ENCODE data around the gene GPR68. TPM values are rescaled to one million over a fixed set of nuclear protein-coding genes. Genes with fewer than 3 reads are reported as not detected.

The GPR68 gene
- total and polyA plus RNA-seq, 2 experiments from 2014 or later, result 0.20 to 0.42 TPM

DNA sequence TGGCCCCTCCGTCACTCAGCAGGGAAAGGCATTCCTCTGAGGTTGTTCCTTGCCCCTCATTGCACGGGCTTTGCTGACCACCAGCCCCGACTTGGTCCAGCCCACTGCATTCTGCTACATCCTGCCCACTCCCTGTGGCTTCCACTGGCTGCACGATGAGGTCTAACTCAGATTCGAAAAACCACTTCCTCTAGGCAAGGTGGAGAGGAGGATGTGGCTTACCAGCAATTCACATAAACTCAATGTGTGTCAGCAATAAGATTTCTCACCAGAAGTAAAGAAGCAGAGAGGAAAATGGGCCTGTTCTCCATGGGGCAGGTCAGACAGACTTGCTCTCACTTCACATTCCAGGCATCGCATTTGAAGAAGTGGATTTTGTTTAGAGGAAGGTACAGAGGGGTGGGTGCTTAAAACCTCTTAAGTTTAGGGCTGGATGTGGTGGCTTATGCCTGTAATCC lies 14.7 kb downstream of the GPR68 start:
- DNase-seq (ENCODE audit: low spot score), result no peak
- Histone ChIP-seq H3K36me3 (replicated peaks; ENCODE audit: insufficient read depth, low read depth) (no peaks in the 10 kb centered on the region), H3K9me3 (ENCODE audit: low read depth) (no peaks in the 10 kb centered on the region), H3K79me2 (no peaks in the 10 kb centered on the region), H3K4me3 (no peak overlapping the region), H2AFZ (no peak overlapping the region), H3K27ac (no peak overlapping the region), H3K4me2 (no peak overlapping the region), H3K27me3 (no peaks in the 10 kb centered on the region), H3K4me1 (ENCODE audit: insufficient read depth) (no peaks in the 10 kb centered on the region), H4K20me1 (ENCODE audit: insufficient read depth, poor library complexity, severe bottlenecking) (no peaks in the 10 kb centered on the region), H3K9me2 (replicated peaks; ENCODE audit: insufficient read depth) (no peaks in the 10 kb centered on the region)
- TF ChIP-seq EZH2phosphoT487 (IDR thresholded peaks at IDR 0.05; ENCODE audit: low read depth, severe bottlenecking, unreplicated experiment), result no peak
- TF ChIP-seq, protein P1, sequence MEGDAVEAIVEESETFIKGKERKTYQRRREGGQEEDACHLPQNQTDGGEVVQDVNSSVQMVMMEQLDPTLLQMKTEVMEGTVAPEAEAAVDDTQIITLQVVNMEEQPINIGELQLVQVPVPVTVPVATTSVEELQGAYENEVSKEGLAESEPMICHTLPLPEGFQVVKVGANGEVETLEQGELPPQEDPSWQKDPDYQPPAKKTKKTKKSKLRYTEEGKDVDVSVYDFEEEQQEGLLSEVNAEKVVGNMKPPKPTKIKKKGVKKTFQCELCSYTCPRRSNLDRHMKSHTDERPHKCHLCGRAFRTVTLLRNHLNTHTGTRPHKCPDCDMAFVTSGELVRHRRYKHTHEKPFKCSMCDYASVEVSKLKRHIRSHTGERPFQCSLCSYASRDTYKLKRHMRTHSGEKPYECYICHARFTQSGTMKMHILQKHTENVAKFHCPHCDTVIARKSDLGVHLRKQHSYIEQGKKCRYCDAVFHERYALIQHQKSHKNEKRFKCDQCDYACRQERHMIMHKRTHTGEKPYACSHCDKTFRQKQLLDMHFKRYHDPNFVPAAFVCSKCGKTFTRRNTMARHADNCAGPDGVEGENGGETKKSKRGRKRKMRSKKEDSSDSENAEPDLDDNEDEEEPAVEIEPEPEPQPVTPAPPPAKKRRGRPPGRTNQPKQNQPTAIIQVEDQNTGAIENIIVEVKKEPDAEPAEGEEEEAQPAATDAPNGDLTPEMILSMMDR (IDR thresholded peaks at IDR 0.05; ENCODE audit: poor library complexity), result no peak
- TF ChIP-seq EZH2 (IDR thresholded peaks at IDR 0.05; ENCODE audit: borderline replicate concordance), result no peak
- 92% methylated on average over 6 of the region's 6 CpGs for WGBS (ENCODE audit: low lambda C conversion rate, missing lambda C conversion rate)

DNA sequence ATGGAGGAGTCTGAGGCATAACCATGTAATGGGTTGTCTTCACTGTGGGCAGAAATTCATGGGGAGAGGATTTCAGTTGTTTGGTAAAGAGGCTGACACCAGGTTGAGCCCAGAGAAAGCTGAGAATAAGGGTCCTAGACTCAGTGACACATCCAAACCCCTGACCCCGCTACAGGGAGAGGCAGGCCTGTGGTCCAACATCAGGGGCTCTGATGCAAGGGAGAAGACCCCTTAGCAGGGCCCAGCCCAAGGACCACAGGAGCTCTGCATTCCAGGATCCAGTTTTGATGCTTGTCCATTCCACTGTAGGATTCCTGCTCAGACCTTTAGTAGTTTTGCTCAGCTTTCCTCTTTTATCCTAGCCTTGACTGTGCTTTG lies 15.5 kb downstream of the GPR68 start:
- WGBS (ENCODE audit: low lambda C conversion rate, missing lambda C conversion rate), result 91% methylated on average over 1 of the region's 1 CpG
- Histone ChIP-seq H3K9me2 (replicated peaks; ENCODE audit: insufficient read depth) (no peaks in the 10 kb centered on the region), H3K79me2 (no peaks in the 10 kb centered on the region), H4K20me1 (ENCODE audit: insufficient read depth, poor library complexity, severe bottlenecking) (no peaks in the 10 kb centered on the region), H3K4me3 (no peak overlapping the region), H3K36me3 (replicated peaks; ENCODE audit: insufficient read depth, low read depth) (no peaks in the 10 kb centered on the region), H3K27ac (no peak overlapping the region), H3K9me3 (ENCODE audit: low read depth) (no peaks in the 10 kb centered on the region), H3K4me2 (no peak overlapping the region), H3K27me3 (no peaks in the 10 kb centered on the region), H3K4me1 (ENCODE audit: insufficient read depth) (no peaks in the 10 kb centered on the region), H2AFZ (no peak overlapping the region)
- TF ChIP-seq EZH2phosphoT487 (IDR thresholded peaks at IDR 0.05; ENCODE audit: low read depth, severe bottlenecking, unreplicated experiment), result no peak
- TF ChIP-seq, protein P1 (IDR thresholded peaks at IDR 0.05; ENCODE audit: poor library complexity), result no peak
- TF ChIP-seq EZH2 (IDR thresholded peaks at IDR 0.05; ENCODE audit: borderline replicate concordance), result no peak
- no peak for DNase-seq (ENCODE audit: low spot score)

DNA sequence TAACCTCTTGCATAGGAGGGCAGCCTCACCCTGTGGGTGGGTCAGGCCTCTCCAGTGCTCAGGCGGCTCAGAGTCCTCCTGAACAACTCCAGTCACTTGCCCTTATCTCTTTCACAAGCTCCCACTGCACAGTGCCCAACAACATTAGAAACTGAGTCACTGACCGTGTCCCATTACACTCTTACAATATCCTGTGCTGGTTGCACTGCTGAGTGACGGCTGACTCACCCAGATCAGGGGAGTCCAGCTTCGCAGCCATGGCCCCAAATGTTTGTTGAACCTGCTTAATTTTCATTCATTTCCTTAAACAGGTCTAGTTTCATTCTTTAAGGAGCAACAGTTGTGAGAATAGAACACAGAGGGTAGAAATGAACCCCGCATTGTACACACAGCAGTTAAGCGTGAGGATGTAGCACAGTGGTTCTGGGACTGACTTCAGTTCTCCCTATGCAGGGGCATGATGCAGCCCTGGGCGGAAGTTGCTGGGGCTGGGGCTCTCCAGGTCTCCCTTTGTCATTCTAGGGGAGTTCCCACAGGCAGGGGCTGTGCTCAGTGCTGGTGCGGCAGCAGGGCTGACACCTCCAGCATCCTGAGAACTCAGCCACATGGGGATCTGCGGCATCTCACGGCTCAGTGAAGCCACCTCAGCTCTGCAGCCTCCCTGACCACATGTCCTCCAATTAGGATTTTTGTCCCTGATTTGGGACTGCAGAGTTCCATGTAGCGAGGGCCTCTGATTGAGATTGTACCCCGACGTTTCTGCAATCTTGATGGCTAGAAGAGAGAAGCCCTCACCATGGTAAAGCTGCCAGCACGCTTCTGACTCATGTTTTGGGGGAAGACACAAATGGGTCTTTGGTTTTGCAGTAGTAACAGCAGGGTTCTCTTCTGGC lies 16.1 kb downstream of the GPR68 start:
- Histone ChIP-seq H3K4me2 (no peak overlapping the region), H2AFZ (no peak overlapping the region), H3K4me3 (no peak overlapping the region), H3K27me3 (no peaks in the 10 kb centered on the region), H3K9me3 (ENCODE audit: low read depth) (no peaks in the 10 kb centered on the region), H3K36me3 (replicated peaks; ENCODE audit: insufficient read depth, low read depth) (no peaks in the 10 kb centered on the region), H3K79me2 (no peaks in the 10 kb centered on the region), H3K4me1 (ENCODE audit: insufficient read depth) (no peaks in the 10 kb centered on the region), H3K9me2 (replicated peaks; ENCODE audit: insufficient read depth) (no peaks in the 10 kb centered on the region), H4K20me1 (ENCODE audit: insufficient read depth, poor library complexity, severe bottlenecking) (no peaks in the 10 kb centered on the region), H3K27ac (no peak overlapping the region)
- DNase-seq (ENCODE audit: low spot score), result no peak
- 94% methylated on average over 14 of the region's 14 CpGs for WGBS (ENCODE audit: low lambda C conversion rate, missing lambda C conversion rate)
- TF ChIP-seq, protein P1 (IDR thresholded peaks at IDR 0.05; ENCODE audit: poor library complexity), result no peak
- TF ChIP-seq EZH2phosphoT487 (IDR thresholded peaks at IDR 0.05; ENCODE audit: low read depth, severe bottlenecking, unreplicated experiment) (no peak), EZH2 (IDR thresholded peaks at IDR 0.05; ENCODE audit: borderline replicate concordance) (no peak)
